MM.1S (cell line): ENCODE data around the gene MEGF11.

ENCODE experiments used
- CTCF ChIP-seq: fragments of 300-600 bp; sonication (generic); IDR thresholded peaks from 2 replicates; pipeline ENCODE4 v1.5.1; 2016; ENCODE audit warnings: antibody characterized with exemption, low read length, mixed read lengths
- EZH2 ChIP-seq: fragments of 300-600 bp; sonication (generic); optimal IDR thresholded peaks from 2 replicates; pipeline ENCODE3; 2017; ENCODE audit warnings: low read depth, mild to moderate bottlenecking, antibody characterized with exemption, low read length, mixed read lengths
- EZH2phosphoT487 ChIP-seq: fragments of 300-600 bp; sonication (generic); IDR thresholded peaks from 2 replicates; pipeline ENCODE4 v1.6.1; 2018; ENCODE audit warnings: antibody characterized with exemption, low read length

GRCh38 chr15:66252685-66253417 lies 699 bp downstream of the MEGF11 start:
- TF ChIP-seq CTCF = no peak; the same call in 1 of the 2 replicates
- no peak for TF ChIP-seq EZH2
- TF ChIP-seq EZH2phosphoT487 = no peak
